ENCODE data around the gene DNAJC28. TPM values are rescaled to one million over a fixed set of nuclear protein-coding genes. Genes with fewer than 3 reads are reported as not detected.

DNAJC28 gene
- total and polyA plus RNA-seq, 4 donors: 0.74 to 1.6 (median 1.3) TPM

- Histone ChIP-seq H3K27ac (ENCODE audit: low read depth in 1 of 2, low read length in 1 of 2) (peak overlapping the region in 1 of 2 donors; percentile 68), H3K9ac (ENCODE audit: insufficient read depth in 1 of 2, low read length in 2 of 2) (no peak overlapping the region), H3K4me1 (ENCODE audit: control insufficient read depth in 5 of 5, insufficient read depth in 5 of 5, low read length in 5 of 5) (peaks cover 0 to 28% (median 8%) of the 10 kb centered on the region in 5 donors), H3K36me3 (ENCODE audit: control insufficient read depth in 4 of 4, insufficient read depth in 4 of 4, low read length in 4 of 4) (peaks cover 2 to 7% (median 5%) of the 10 kb centered on the region in 4 donors), H3K27me3 (ENCODE audit: control insufficient read depth in 3 of 3, insufficient read depth in 3 of 3, low read length in 2 of 3) (no peaks in the 10 kb centered on the region), H3K9me3 (ENCODE audit: control insufficient read depth in 4 of 4, insufficient read depth in 3 of 4, low read length in 3 of 4) (no peaks in the 10 kb centered on the region), H3K4me3 (no peak overlapping the region)
- TF ChIP-seq, protein P1, sequence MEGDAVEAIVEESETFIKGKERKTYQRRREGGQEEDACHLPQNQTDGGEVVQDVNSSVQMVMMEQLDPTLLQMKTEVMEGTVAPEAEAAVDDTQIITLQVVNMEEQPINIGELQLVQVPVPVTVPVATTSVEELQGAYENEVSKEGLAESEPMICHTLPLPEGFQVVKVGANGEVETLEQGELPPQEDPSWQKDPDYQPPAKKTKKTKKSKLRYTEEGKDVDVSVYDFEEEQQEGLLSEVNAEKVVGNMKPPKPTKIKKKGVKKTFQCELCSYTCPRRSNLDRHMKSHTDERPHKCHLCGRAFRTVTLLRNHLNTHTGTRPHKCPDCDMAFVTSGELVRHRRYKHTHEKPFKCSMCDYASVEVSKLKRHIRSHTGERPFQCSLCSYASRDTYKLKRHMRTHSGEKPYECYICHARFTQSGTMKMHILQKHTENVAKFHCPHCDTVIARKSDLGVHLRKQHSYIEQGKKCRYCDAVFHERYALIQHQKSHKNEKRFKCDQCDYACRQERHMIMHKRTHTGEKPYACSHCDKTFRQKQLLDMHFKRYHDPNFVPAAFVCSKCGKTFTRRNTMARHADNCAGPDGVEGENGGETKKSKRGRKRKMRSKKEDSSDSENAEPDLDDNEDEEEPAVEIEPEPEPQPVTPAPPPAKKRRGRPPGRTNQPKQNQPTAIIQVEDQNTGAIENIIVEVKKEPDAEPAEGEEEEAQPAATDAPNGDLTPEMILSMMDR (IDR thresholded peaks at IDR 0.05; ENCODE audit: control extremely low read depth, extremely low read depth): no peak
- 68 to 83% methylated on average over 5 of the region's 5 CpGs for WGBS, 2 donors
- DNase-seq (peak; percentile 53 to 67 (median 62)), ATAC-seq (ENCODE audit: insufficient read depth, low FRiP score) (peak; percentile 16)
Measured at GRCh38 chr21:33443194-33443593, 48.3 kb downstream of the DNAJC28 start.

DNA sequence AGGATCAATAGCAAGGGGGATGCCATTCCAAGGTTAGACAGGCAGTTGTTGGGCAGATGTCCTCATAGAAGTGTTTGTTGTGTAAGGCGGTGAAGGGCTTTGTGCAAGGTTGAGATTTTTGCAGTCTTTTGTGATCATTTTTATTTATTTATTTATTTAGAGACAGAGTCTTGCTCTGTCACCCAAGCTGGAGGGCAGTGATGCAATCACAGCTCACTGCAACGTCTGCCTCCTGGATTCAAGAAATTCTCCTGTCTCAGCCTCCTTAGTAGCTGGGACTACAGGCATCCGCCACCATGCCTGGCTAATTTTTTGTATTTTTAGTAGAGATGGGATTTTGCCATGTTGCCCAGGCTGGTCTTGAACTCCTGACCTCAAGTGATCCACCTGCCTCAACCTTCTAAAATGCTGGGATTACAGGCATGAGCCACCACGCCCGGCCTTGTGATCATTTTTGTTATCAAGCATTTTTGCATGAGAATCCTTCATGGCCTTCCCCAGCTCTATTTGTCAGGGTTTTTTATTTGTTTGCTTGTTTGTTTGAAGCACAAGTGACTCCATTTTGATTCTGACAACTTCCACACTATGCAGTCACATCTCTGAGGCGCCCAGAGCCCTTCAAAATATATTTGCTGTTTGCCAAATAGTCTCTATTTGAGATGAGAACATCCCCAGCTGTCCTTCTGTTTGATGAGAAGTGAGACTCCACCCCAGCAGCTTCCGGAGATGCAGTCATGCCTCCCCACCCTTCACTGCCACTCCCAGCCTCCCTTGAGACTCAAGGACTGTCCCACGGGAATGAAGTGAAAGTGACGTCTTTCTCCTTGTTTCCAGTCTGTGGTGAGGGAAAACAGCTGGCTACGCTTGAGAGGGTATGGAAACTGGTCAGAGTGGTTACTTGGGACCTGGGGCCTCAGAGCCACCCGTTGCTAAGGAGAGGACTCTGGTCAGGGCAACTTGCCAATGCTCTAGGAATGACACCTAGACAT is 49.7 kb downstream of the DNAJC28 start:
- peaks cover 6 to 15% (median 8%) of the 10 kb centered on the region in 4 donors for H3K36me3 ChIP-seq (ENCODE audit: control insufficient read depth in 4 of 4, insufficient read depth in 4 of 4, low read length in 4 of 4)
- DNase-seq (peak; percentile 84 to 89 (median 88)), ATAC-seq (ENCODE audit: insufficient read depth, low FRiP score) (peak; percentile 57)
- 58 to 72% methylated on average over 11 of the region's 11 CpGs for WGBS, 2 donors
- peak overlapping the region in 1 of 2 donors; percentile 65 for H3K27ac ChIP-seq (ENCODE audit: low read depth in 1 of 2, low read length in 1 of 2)
- H3K4me1 ChIP-seq (ENCODE audit: control insufficient read depth in 5 of 5, insufficient read depth in 5 of 5, low read length in 5 of 5): peaks cover 0 to 28% (median 8%) of the 10 kb centered on the region in 5 donors
- no peak overlapping the region for H3K4me3 ChIP-seq
- H3K27me3 ChIP-seq (ENCODE audit: control insufficient read depth in 3 of 3, insufficient read depth in 3 of 3, low read length in 2 of 3): no peaks in the 10 kb centered on the region
- no peaks in the 10 kb centered on the region for H3K9me3 ChIP-seq (ENCODE audit: control insufficient read depth in 4 of 4, insufficient read depth in 3 of 4, low read length in 3 of 4)
- peak overlapping the region in 1 of 2 donors; percentile 33 for H3K9ac ChIP-seq (ENCODE audit: insufficient read depth in 1 of 2, low read length in 2 of 2)
- TF ChIP-seq, protein P1 (IDR thresholded peaks at IDR 0.05; ENCODE audit: control extremely low read depth, extremely low read depth): no peak

Other genes starting within 250 kb of the DNAJC28 start
- gene IL10RB, start 225.3 kb downstream of the DNAJC28 start, total RNA-seq: 10 to 100 TPM; 38.8 to 47.1 TPM
- 10 to 100 TPM; 26.7 to 89.1 TPM for gene IL10RB, start 225.3 kb downstream of the DNAJC28 start, polyA plus RNA-seq
- gene IFNAR1, start 166.7 kb downstream of the DNAJC28 start, total RNA-seq: 10 to 100 TPM; 48.1 to 58.7 TPM
- 10 to 100 TPM; 14.3 to 54.8 TPM for gene IFNAR1, start 166.7 kb downstream of the DNAJC28 start, polyA plus RNA-seq
- 10 to 100 TPM; 60.8 to 82.4 TPM for gene IFNGR2, start 88.3 kb downstream of the DNAJC28 start, total RNA-seq
- gene IFNGR2, start 88.3 kb downstream of the DNAJC28 start, polyA plus RNA-seq: 100 to 1,000 TPM in 1 of 2 donors, 10 to 100 TPM in 1; 58.6 to 198 TPM
- gene TMEM50B, start 11.7 kb downstream of the DNAJC28 start, total RNA-seq: 10 to 100 TPM; 51.4 to 73.6 TPM
- 10 to 100 TPM; 35.4 to 45.3 TPM for gene TMEM50B, start 11.7 kb downstream of the DNAJC28 start, polyA plus RNA-seq
- gene GART, start 50.4 kb upstream of the DNAJC28 start, total RNA-seq: 10 to 100 TPM; 57.2 to 58.7 TPM
- gene GART, start 50.4 kb upstream of the DNAJC28 start, polyA plus RNA-seq: 10 to 100 TPM; 15.3 to 36.6 TPM
- 100 to 1,000 TPM; 251 to 393 TPM for gene SON, start 51.3 kb upstream of the DNAJC28 start, total RNA-seq
- gene SON, start 51.3 kb upstream of the DNAJC28 start, polyA plus RNA-seq: 100 to 1,000 TPM; 100 to 133 TPM
- 10 to 100 TPM in 1 of 2 donors, 1 to 10 TPM in 1; 6.0 to 10.0 TPM for gene DONSON, start 97.0 kb upstream of the DNAJC28 start, total RNA-seq
- gene DONSON, start 97.0 kb upstream of the DNAJC28 start, polyA plus RNA-seq: 10 to 100 TPM in 1 of 2 donors, 1 to 10 TPM in 1; 5.3 to 11.6 TPM
- 10 to 100 TPM; 31.6 to 64.2 TPM for gene CRYZL1, start 150.0 kb upstream of the DNAJC28 start, total RNA-seq
- gene CRYZL1, start 150.0 kb upstream of the DNAJC28 start, polyA plus RNA-seq: 10 to 100 TPM; 16.4 to 28.9 TPM
- gene ITSN1, start 150.8 kb upstream of the DNAJC28 start, total RNA-seq: 10 to 100 TPM; 27.6 to 46.0 TPM
- gene ITSN1, start 150.8 kb upstream of the DNAJC28 start, polyA plus RNA-seq: 10 to 100 TPM; 11.2 to 12.0 TPM